IPS-NIHi7 (cell line): ENCODE results near the gene OSBPL5.

Experiments
- DNase-seq: peaks from one replicate; pipeline ENCODE4 v3.0.0; 2012; ENCODE audit warnings: mixed read lengths; ENCODE audit errors: extremely low spot score

OSBPL5 gene

GRCh38 chr11:3165152-3165705, at the start of gene OSBPL5:
Gene OSBPL5 (minus strand): TSS chr11:3165310. CDS start chr11:3129148, 36,162 bp downstream.
- DNase-seq = peak; percentile 48

GRCh38 chr11:3214420-3214699, 49.2 kb upstream of the OSBPL5 start:
- DNase-seq = no peak

- DNase-seq = no peak
Measured at GRCh38 chr11:3213659-3214419, 48.7 kb upstream of the OSBPL5 start.

- no peak for DNase-seq
Measured at GRCh38 chr11:3208272-3208671, 43.2 kb upstream of the OSBPL5 start.

- DNase-seq = no peak
Measured at GRCh38 chr11:3207526-3208189, 42.5 kb upstream of the OSBPL5 start.

- DNase-seq = no peak
Measured at GRCh38 chr11:3206922-3207204, 41.8 kb upstream of the OSBPL5 start.

- no peak for DNase-seq
Measured at GRCh38 chr11:3206156-3206921, 41.2 kb upstream of the OSBPL5 start.

- DNase-seq = no peak
Measured at GRCh38 chr11:3205261-3206155, 40.4 kb upstream of the OSBPL5 start.

GRCh38 chr11:3204141-3205015, 39.3 kb upstream of the OSBPL5 start:
- DNase-seq = no peak

GRCh38 chr11:3203221-3204043, 38.3 kb upstream of the OSBPL5 start:
- peak; percentile 73 for DNase-seq

GRCh38 chr11:3202759-3203158, 37.6 kb upstream of the OSBPL5 start:
- no peak for DNase-seq

GRCh38 chr11:3202305-3202704, 37.2 kb upstream of the OSBPL5 start:
- no peak for DNase-seq

- no peak for DNase-seq
Measured at GRCh38 chr11:3201677-3202181, 36.6 kb upstream of the OSBPL5 start.

- no peak for DNase-seq
Measured at GRCh38 chr11:3201112-3201581, 36.0 kb upstream of the OSBPL5 start.

- DNase-seq = no peak
Measured at GRCh38 chr11:3200388-3201111, 35.4 kb upstream of the OSBPL5 start.

GRCh38 chr11:3199537-3200295, 34.6 kb upstream of the OSBPL5 start:
- no peak for DNase-seq

- no peak for DNase-seq
Measured at GRCh38 chr11:3198815-3199214, 33.7 kb upstream of the OSBPL5 start.
